ENCODE data around the gene ARFRP1. TPM values are rescaled to one million over a fixed set of nuclear protein-coding genes. Genes with fewer than 3 reads are reported as not detected.

Gene ARFRP1
- total and polyA plus RNA-seq, 2 of the 13 experiments (the other 11 are each of a cell fraction or from before 2014, with no cell fraction given): 32.0 to 51.1 TPM

DNA sequence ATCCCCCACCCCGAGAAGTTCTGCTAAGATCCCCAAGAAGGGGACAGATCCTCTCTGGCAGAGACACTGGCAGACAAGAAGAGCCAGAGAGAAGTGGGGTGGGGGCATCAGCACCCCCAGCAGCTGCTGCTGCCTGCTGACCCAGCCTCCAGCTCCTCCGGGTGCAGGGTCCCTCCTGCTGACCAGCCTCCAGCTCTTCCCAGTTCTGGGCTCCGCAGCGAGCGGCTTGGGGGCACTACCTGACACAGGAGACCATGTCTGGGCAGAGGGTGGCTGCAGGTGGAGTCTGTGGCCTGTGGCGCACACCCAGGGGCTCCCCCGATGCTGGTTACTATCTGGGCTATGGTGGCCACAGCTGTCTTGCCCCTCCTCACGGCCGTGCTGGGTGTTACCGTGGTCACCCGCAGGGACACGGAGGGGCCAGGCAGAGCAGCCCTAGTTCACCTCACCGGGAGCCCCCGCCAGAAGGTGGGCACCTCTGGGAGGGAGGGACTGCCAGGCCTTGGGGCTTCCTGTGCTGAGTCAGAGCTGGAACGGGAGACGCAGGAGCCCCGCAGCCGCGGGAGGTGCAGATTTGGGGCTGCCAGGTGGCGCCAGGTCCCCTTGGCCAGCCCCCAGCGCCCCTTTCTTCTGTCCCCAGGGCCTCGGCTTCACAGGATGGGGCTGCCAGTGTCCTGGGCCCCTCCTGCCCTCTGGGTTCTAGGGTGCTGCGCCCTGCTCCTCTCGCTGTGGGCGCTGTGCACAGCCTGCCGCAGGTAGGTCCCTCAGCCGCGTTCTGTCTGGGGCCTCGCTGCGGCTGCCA, 29.3 kb upstream of the ARFRP1 start (continued):
- TF ChIP-seq LRRFIP1 (CRISPR knock-in tag; conservative IDR thresholded peaks at IDR 0.05): no peak
- TF ChIP-seq, protein P1, sequence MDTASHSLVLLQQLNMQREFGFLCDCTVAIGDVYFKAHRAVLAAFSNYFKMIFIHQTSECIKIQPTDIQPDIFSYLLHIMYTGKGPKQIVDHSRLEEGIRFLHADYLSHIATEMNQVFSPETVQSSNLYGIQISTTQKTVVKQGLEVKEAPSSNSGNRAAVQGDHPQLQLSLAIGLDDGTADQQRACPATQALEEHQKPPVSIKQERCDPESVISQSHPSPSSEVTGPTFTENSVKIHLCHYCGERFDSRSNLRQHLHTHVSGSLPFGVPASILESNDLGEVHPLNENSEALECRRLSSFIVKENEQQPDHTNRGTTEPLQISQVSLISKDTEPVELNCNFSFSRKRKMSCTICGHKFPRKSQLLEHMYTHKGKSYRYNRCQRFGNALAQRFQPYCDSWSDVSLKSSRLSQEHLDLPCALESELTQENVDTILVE (CRISPR knock-in tag; IDR thresholded peaks at IDR 0.05): no peak; the same call in 1 of the 2 replicates
- no peak for TF ChIP-seq ZNF713 (CRISPR knock-in tag; IDR thresholded peaks at IDR 0.05)
- no peak for TF ChIP-seq STAT5B (CRISPR knock-in tag; IDR thresholded peaks at IDR 0.05)
- peak; percentile 67 for TF ChIP-seq PATZ1 (CRISPR knock-in tag; IDR thresholded peaks at IDR 0.05)
- TF ChIP-seq PHF20 (CRISPR knock-in tag; IDR thresholded peaks at IDR 0.05): no peak
- peak; percentile 21; the same call in 1 of the 2 replicates for TF ChIP-seq REPIN1 (CRISPR knock-in tag; IDR thresholded peaks at IDR 0.05; ENCODE audit: borderline replicate concordance, low read depth)
- TF ChIP-seq ZNF225 (CRISPR knock-in tag; IDR thresholded peaks at IDR 0.05): no peak
- no peak; the same call in none of the 2 replicates for TF ChIP-seq TRAFD1 (CRISPR knock-in tag; IDR thresholded peaks at IDR 0.05; ENCODE audit: borderline replicate concordance)
- no peak; the same call in 1 of the 2 replicates for TF ChIP-seq ZNF839 (CRISPR knock-in tag; IDR thresholded peaks at IDR 0.05; ENCODE audit: borderline replicate concordance)
- no peak for TF ChIP-seq SMYD3 (CRISPR knock-in tag; IDR thresholded peaks at IDR 0.05)
- peak; percentile 97 for TF ChIP-seq AGO1 (IDR thresholded peaks at IDR 0.05; ENCODE audit: low read depth, low read length, poor library complexity, severe bottlenecking)
- no peak for TF ChIP-seq FOSL1 (CRISPR knock-in tag; IDR thresholded peaks at IDR 0.05; ENCODE audit: borderline replicate concordance)
- peak; percentile 47 for TF ChIP-seq ZNF776 (CRISPR knock-in tag; IDR thresholded peaks at IDR 0.05)
- no peak for TF ChIP-seq KDM5A (IDR thresholded peaks at IDR 0.05; ENCODE audit: borderline replicate concordance, low read length)
- 0 out of 2 replicates have a peak, but pooled peaks have one; percentile 46 for TF ChIP-seq ZNF484 (CRISPR knock-in tag; IDR thresholded peaks at IDR 0.05; ENCODE audit: borderline replicate concordance, low read depth)
- no peak for TF ChIP-seq ZNF7 (CRISPR knock-in tag; IDR thresholded peaks at IDR 0.05)
- no peak for TF ChIP-seq SYNCRIP (IDR thresholded peaks at IDR 0.05; ENCODE audit: insufficient read depth, low read depth, low read length)
- no peak; the same call in 1 of the 2 replicates for TF ChIP-seq ZBTB3 (CRISPR knock-in tag; IDR thresholded peaks at IDR 0.05; ENCODE audit: borderline replicate concordance, low read depth)
- no peak for TF ChIP-seq ISX (CRISPR knock-in tag; conservative IDR thresholded peaks at IDR 0.05)
